ENCODE measurements around the gene LTBR. TPM values are rescaled to one million over a fixed set of nuclear protein-coding genes. Genes with fewer than 3 reads are reported as not detected.

Gene LTBR
- polyA plus RNA-seq, 1 donor from 2014 or later, result not detected

DNA sequence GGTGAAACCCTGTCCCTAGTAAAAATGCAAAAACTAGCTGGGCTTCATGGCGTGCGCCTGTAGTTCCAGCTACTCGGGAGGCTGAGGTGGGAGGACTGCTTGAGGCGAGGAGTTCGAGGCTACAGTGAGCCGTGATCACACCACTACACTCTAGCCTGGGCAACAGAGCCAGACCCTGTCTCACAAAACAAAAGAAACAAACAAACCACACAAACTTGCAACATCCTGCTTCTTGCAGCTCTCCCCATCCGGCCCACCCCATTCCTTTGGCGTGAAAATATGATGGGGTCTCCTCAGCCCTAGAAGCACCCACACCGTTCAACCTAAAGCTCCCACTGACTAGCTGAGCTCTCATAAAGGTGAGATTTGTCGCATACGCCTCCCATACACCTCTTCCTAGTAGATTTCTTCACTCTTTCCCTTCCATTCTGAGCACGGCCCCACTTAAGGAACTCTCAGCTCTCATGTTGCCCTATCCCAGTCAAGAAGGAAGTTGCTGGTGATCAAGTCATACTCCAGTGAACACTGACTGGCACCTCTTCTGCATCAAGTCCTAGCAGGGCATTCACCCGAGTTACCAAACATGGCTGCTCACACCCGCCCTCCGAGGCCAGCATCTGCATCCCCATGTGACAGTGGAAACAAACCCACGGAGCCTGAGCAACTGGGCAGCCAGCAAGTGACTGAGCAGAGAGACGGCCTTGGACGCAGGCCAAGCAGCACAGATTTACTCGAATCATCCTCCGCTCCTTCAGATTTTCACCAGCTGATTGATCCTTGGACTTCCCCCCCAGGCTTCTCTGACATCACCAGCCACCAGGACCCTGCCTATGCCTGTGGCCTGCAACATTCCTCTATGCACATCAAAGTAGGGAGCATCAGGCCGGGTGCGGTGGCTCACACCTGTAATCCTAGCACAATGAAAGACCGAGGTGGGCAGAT is 41.9 kb downstream of the LTBR start:
- Histone ChIP-seq H3K27me3 (ENCODE audit: insufficient read depth, low read depth, low read length) (no peaks in the 10 kb centered on the region), H3K9me3 (ENCODE audit: low read length) (no peaks in the 10 kb centered on the region), H3K4me2 (ENCODE audit: low read length) (no peak overlapping the region), H3K9ac (ENCODE audit: low read length) (no peak overlapping the region), H3K27ac (ENCODE audit: low read length) (no peak overlapping the region), H3K4me3 (ENCODE audit: low read length) (no peak overlapping the region), H4K20me1 (ENCODE audit: insufficient read depth) (no peaks in the 10 kb centered on the region), H2AFZ (ENCODE audit: low read depth, low read length) (no peak overlapping the region), H3K9me2 (ENCODE audit: insufficient read depth, low read length) (no peaks in the 10 kb centered on the region), H3K36me3 (ENCODE audit: insufficient read depth, low read length) (no peaks in the 10 kb centered on the region), H3K79me2 (replicated peaks; ENCODE audit: insufficient read depth, low read length) (no peaks in the 10 kb centered on the region), H3F3A (ENCODE audit: insufficient read depth, low read length, poor library complexity, severe bottlenecking) (no peaks in the 10 kb centered on the region)
- TF ChIP-seq, protein P1, sequence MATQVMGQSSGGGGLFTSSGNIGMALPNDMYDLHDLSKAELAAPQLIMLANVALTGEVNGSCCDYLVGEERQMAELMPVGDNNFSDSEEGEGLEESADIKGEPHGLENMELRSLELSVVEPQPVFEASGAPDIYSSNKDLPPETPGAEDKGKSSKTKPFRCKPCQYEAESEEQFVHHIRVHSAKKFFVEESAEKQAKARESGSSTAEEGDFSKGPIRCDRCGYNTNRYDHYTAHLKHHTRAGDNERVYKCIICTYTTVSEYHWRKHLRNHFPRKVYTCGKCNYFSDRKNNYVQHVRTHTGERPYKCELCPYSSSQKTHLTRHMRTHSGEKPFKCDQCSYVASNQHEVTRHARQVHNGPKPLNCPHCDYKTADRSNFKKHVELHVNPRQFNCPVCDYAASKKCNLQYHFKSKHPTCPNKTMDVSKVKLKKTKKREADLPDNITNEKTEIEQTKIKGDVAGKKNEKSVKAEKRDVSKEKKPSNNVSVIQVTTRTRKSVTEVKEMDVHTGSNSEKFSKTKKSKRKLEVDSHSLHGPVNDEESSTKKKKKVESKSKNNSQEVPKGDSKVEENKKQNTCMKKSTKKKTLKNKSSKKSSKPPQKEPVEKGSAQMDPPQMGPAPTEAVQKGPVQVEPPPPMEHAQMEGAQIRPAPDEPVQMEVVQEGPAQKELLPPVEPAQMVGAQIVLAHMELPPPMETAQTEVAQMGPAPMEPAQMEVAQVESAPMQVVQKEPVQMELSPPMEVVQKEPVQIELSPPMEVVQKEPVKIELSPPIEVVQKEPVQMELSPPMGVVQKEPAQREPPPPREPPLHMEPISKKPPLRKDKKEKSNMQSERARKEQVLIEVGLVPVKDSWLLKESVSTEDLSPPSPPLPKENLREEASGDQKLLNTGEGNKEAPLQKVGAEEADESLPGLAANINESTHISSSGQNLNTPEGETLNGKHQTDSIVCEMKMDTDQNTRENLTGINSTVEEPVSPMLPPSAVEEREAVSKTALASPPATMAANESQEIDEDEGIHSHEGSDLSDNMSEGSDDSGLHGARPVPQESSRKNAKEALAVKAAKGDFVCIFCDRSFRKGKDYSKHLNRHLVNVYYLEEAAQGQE (IDR thresholded peaks at IDR 0.05; ENCODE audit: borderline replicate concordance), result no peak
- TF ChIP-seq POLR2AphosphoS5 (IDR thresholded peaks at IDR 0.05) (no peak), TAF1 (IDR thresholded peaks at IDR 0.05; ENCODE audit: low read depth) (no peak), SMC3 (conservative IDR thresholded peaks at IDR 0.05; ENCODE audit: poor library complexity) (no peak), RAD21 (conservative IDR thresholded peaks at IDR 0.05) (no peak), EZH2 (IDR thresholded peaks at IDR 0.05; ENCODE audit: borderline replicate concordance, insufficient read depth, low read length, poor library complexity, severe bottlenecking) (no peak), EP300 (conservative IDR thresholded peaks at IDR 0.05; ENCODE audit: poor library complexity, severe bottlenecking) (no peak), MXI1 (conservative IDR thresholded peaks at IDR 0.05; ENCODE audit: poor library complexity, severe bottlenecking) (no peak)
- TF ChIP-seq, protein P2, sequence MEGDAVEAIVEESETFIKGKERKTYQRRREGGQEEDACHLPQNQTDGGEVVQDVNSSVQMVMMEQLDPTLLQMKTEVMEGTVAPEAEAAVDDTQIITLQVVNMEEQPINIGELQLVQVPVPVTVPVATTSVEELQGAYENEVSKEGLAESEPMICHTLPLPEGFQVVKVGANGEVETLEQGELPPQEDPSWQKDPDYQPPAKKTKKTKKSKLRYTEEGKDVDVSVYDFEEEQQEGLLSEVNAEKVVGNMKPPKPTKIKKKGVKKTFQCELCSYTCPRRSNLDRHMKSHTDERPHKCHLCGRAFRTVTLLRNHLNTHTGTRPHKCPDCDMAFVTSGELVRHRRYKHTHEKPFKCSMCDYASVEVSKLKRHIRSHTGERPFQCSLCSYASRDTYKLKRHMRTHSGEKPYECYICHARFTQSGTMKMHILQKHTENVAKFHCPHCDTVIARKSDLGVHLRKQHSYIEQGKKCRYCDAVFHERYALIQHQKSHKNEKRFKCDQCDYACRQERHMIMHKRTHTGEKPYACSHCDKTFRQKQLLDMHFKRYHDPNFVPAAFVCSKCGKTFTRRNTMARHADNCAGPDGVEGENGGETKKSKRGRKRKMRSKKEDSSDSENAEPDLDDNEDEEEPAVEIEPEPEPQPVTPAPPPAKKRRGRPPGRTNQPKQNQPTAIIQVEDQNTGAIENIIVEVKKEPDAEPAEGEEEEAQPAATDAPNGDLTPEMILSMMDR (IDR thresholded peaks at IDR 0.05; ENCODE audit: poor library complexity, severe bottlenecking), result no peak

DNA sequence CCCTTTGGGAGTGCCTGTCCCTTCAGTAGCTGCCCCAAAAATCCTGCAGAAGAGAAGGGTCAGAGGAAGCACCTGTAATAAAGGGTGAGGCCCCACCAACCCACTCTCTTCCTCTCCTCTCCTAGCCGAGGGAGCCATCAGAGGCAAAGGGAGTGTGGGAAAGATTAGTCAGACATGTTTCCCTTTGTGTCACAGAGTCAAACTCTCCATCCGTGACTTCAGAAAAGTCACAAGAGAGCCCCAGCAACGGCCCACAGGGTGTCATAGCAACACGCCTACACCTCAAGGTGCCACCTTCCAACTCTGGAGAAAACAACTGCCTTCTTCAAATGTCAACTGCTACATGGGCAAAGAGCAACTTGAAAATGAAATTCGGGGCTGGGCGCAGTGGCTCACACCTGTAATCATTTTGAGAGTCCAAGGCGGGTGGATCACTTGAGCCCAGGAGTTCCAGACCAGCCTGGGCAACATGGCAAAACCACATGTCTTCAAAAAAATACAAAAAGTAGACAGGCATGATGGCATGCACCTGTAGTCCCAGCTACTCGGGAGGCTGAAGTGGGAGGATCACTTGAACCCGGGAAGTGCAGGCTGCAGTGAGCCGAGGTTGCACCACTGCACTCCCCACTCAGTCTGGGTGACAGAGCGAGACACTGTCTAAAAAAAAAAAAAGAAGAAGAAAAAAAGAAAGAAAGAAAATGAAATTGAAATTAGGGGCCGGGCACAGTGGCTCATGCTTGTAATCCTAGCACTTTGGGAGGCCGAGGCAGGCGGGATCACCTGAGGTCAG is 43.1 kb downstream of the LTBR start:
- no peaks in the 10 kb centered on the region for H3F3A ChIP-seq (ENCODE audit: insufficient read depth, low read length, poor library complexity, severe bottlenecking)
- H3K36me3 ChIP-seq (ENCODE audit: insufficient read depth, low read length), result no peaks in the 10 kb centered on the region
- no peaks in the 10 kb centered on the region for H3K27me3 ChIP-seq (ENCODE audit: insufficient read depth, low read depth, low read length)
- no peak overlapping the region for H3K4me3 ChIP-seq (ENCODE audit: low read length)
- H3K9me2 ChIP-seq (ENCODE audit: insufficient read depth, low read length), result no peaks in the 10 kb centered on the region
- H3K4me2 ChIP-seq (ENCODE audit: low read length), result no peak overlapping the region
- no peaks in the 10 kb centered on the region for H4K20me1 ChIP-seq (ENCODE audit: insufficient read depth)
- no peak overlapping the region for H3K27ac ChIP-seq (ENCODE audit: low read length)
- no peak overlapping the region for H2AFZ ChIP-seq (ENCODE audit: low read depth, low read length)
- TF ChIP-seq, protein P1 (IDR thresholded peaks at IDR 0.05; ENCODE audit: borderline replicate concordance), result no peak
- no peak for TF ChIP-seq SMC3 (conservative IDR thresholded peaks at IDR 0.05; ENCODE audit: poor library complexity)
- TF ChIP-seq EP300 (conservative IDR thresholded peaks at IDR 0.05; ENCODE audit: poor library complexity, severe bottlenecking), result no peak
- TF ChIP-seq, protein P2 (IDR thresholded peaks at IDR 0.05; ENCODE audit: poor library complexity, severe bottlenecking), result no peak
- no peak for TF ChIP-seq MXI1 (conservative IDR thresholded peaks at IDR 0.05; ENCODE audit: poor library complexity, severe bottlenecking)
- no peak for TF ChIP-seq POLR2AphosphoS5 (IDR thresholded peaks at IDR 0.05)
- no peak for TF ChIP-seq EZH2 (IDR thresholded peaks at IDR 0.05; ENCODE audit: borderline replicate concordance, insufficient read depth, low read length, poor library complexity, severe bottlenecking)
- TF ChIP-seq RAD21 (conservative IDR thresholded peaks at IDR 0.05), result no peak
- no peak for TF ChIP-seq TAF1 (IDR thresholded peaks at IDR 0.05; ENCODE audit: low read depth)
- no peaks in the 10 kb centered on the region for H3K9me3 ChIP-seq (ENCODE audit: low read length)
- H3K79me2 ChIP-seq (replicated peaks; ENCODE audit: insufficient read depth, low read length), result no peaks in the 10 kb centered on the region
- H3K9ac ChIP-seq (ENCODE audit: low read length), result no peak overlapping the region
